Chondrocyte (in vitro differentiated cells): Measurements from ENCODE around the gene MCOLN2. TPM values are rescaled to one million over a fixed set of nuclear protein-coding genes. Genes with fewer than 3 reads are reported as not detected.
A peak's percentile ranks its signal among the peaks of the same experiment; 100 is the strongest.

ENCODE experiments used
- DNase-seq: peaks from one replicate; pipeline ENCODE4 v3.0.0; 2021; ENCODE audit warnings: mixed read lengths, low spot score
- H3K27ac Mint-ChIP-seq: one replicate; pipeline ENCODE4 v1.8.0; 2021; ENCODE audit warnings: mild to moderate bottlenecking, moderate library complexity, mixed read lengths; ENCODE audit not compliant: unreplicated experiment
- H3K27me3 Mint-ChIP-seq: 2 replicates; pipeline ENCODE4 v1.8.0; 2021; ENCODE audit warnings: low read depth, mixed read lengths
- H3K36me3 Mint-ChIP-seq: 2 replicates; pipeline ENCODE4 v1.8.0; 2021; ENCODE audit warnings: low read depth, mixed read lengths
- H3K4me1 Mint-ChIP-seq: 2 replicates; pipeline ENCODE4 v1.8.0; 2021; ENCODE audit warnings: low read depth, mild to moderate bottlenecking, mixed read lengths
- H3K4me3 Mint-ChIP-seq: one replicate; pipeline ENCODE4 v1.8.0; 2021; ENCODE audit warnings: mild to moderate bottlenecking, moderate library complexity, mixed read lengths; ENCODE audit not compliant: unreplicated experiment
- H3K9me3 Mint-ChIP-seq: 2 replicates; pipeline ENCODE4 v1.8.0; 2021; ENCODE audit warnings: low read depth, mixed read lengths
- CTCF ChIP-seq: fragments of 200-600 bp; sonication (generic); IDR thresholded peaks from 2 replicates; pipeline ENCODE4 v1.5.0; 2021; ENCODE audit warnings: antibody characterized with exemption, mild to moderate bottlenecking, moderate library complexity
- total RNA-seq: library from RNA; stranded (reverse); gene quantifications from 3 replicates; pipeline ENCODE4 v1.2.1, GENCODE V29; 2021

The MCOLN2 gene
- total RNA-seq, 1 donor from 2014 or later = not detected

- H3K4me3 Mint-ChIP-seq = no peak overlapping the region
- no peaks in the 10 kb centered on the region for H3K4me1 Mint-ChIP-seq
- peaks cover 45% of the 10 kb centered on the region for H3K27me3 Mint-ChIP-seq
- no peak overlapping the region for H3K27ac Mint-ChIP-seq
- peaks cover 8% of the 10 kb centered on the region for H3K9me3 Mint-ChIP-seq
- DNase-seq = no peak
- H3K36me3 Mint-ChIP-seq = peaks cover 2% of the 10 kb centered on the region
- TF ChIP-seq CTCF = no peak
Measured at GRCh38 chr1:84899969-84900368, 96.9 kb downstream of the MCOLN2 start.

GRCh38 chr1:84896279-84896678 lies 100.6 kb downstream of the MCOLN2 start:
- no peaks in the 10 kb centered on the region for H3K36me3 Mint-ChIP-seq
- no peak for TF ChIP-seq CTCF
- no peaks in the 10 kb centered on the region for H3K9me3 Mint-ChIP-seq
- DNase-seq = no peak
- no peak overlapping the region for H3K4me3 Mint-ChIP-seq
- no peak overlapping the region for H3K27ac Mint-ChIP-seq
- peaks cover 4% of the 10 kb centered on the region for H3K4me1 Mint-ChIP-seq
- peaks cover 68% of the 10 kb centered on the region for H3K27me3 Mint-ChIP-seq

GRCh38 chr1:84892705-84893618 lies 104.0 kb downstream of the MCOLN2 start, which contains the start of gene LPAR3:
TSS of gene LPAR3 (minus strand) at chr1:84893206. CDS start at chr1:84866120, 27,086 bp downstream.
- Mint-ChIP-seq H3K27me3 (peaks cover 57% of the 10 kb centered on the region), H3K9me3 (no peaks in the 10 kb centered on the region), H3K27ac (no peak within 1 kb of the TSS), H3K4me1 (peaks cover 4% of the 10 kb centered on the region), H3K36me3 (no peaks in the 10 kb centered on the region), H3K4me3 (peak within 1 kb of the TSS; percentile 57)
- peak; percentile 7 for TF ChIP-seq CTCF
- no peak for DNase-seq

- DNase-seq = no peak
- no peak for TF ChIP-seq CTCF
- Mint-ChIP-seq H3K4me1 (peaks cover 4% of the 10 kb centered on the region), H3K4me3 (no peak overlapping the region), H3K36me3 (no peaks in the 10 kb centered on the region), H3K9me3 (no peaks in the 10 kb centered on the region), H3K27me3 (peaks cover 37% of the 10 kb centered on the region), H3K27ac (no peak overlapping the region)
Measured at GRCh38 chr1:84890566-84890965, 106.3 kb downstream of the MCOLN2 start.

- Mint-ChIP-seq H3K4me3 (no peak overlapping the region), H3K36me3 (no peaks in the 10 kb centered on the region), H3K9me3 (no peaks in the 10 kb centered on the region), H3K27ac (no peak overlapping the region), H3K27me3 (peaks cover 25% of the 10 kb centered on the region), H3K4me1 (peaks cover 4% of the 10 kb centered on the region)
- TF ChIP-seq CTCF = no peak
- no peak for DNase-seq
Measured at GRCh38 chr1:84889437-84889836, 107.5 kb downstream of the MCOLN2 start.
